Measurements from ENCODE around the gene NR3C1.

GRCh38 chr5:143399616-143400540 lies 3.6 kb downstream of the NR3C1 start:
- TF ChIP-seq, protein P1, sequence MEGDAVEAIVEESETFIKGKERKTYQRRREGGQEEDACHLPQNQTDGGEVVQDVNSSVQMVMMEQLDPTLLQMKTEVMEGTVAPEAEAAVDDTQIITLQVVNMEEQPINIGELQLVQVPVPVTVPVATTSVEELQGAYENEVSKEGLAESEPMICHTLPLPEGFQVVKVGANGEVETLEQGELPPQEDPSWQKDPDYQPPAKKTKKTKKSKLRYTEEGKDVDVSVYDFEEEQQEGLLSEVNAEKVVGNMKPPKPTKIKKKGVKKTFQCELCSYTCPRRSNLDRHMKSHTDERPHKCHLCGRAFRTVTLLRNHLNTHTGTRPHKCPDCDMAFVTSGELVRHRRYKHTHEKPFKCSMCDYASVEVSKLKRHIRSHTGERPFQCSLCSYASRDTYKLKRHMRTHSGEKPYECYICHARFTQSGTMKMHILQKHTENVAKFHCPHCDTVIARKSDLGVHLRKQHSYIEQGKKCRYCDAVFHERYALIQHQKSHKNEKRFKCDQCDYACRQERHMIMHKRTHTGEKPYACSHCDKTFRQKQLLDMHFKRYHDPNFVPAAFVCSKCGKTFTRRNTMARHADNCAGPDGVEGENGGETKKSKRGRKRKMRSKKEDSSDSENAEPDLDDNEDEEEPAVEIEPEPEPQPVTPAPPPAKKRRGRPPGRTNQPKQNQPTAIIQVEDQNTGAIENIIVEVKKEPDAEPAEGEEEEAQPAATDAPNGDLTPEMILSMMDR (IDR thresholded peaks at IDR 0.05): no peak
- TF ChIP-seq POLR2AphosphoS5 (IDR thresholded peaks at IDR 0.05): no peak
- TF ChIP-seq POLR2A (IDR thresholded peaks at IDR 0.05; ENCODE audit: low read depth): no peak
